ENCODE data around the gene E2F6. TPM values are rescaled to one million over a fixed set of nuclear protein-coding genes. Genes with fewer than 3 reads are reported as not detected.

Gene E2F6
- total RNA-seq, 1 donor from 2014 or later, result 22.1 TPM

- H3K36me3 ChIP-seq (ENCODE audit: insufficient read depth, low read length), result no peaks in the 10 kb centered on the region
- Mint-ChIP-seq H3K9me3 (ENCODE audit: unreplicated experiment) (peaks cover 6% of the 10 kb centered on the region), H3K4me3 (ENCODE audit: unreplicated experiment) (peak overlapping the region; percentile 27), H3K27me3 (ENCODE audit: low read depth, unreplicated experiment) (no peaks in the 10 kb centered on the region), H3K4me1 (ENCODE audit: low read depth, unreplicated experiment) (peaks cover 23% of the 10 kb centered on the region), H3K36me3 (ENCODE audit: low read depth, unreplicated experiment) (no peaks in the 10 kb centered on the region), H3K27ac (ENCODE audit: unreplicated experiment) (peak overlapping the region; percentile 72)
- TF ChIP-seq EZH2 (IDR thresholded peaks at IDR 0.05; ENCODE audit: insufficient read depth, low read length), result no peak
- no peak for TF ChIP-seq CTCF (IDR thresholded peaks at IDR 0.05; ENCODE audit: insufficient read depth, low read depth, low read length)
- DNase-seq (ENCODE audit: low read depth) (no peak), FAIRE-seq (no peak)
- no peak overlapping the region for H2AFZ ChIP-seq (ENCODE audit: low read depth, low read length)
- H3K4me1 ChIP-seq (ENCODE audit: insufficient read depth, low read length), result peaks cover 5% of the 10 kb centered on the region
- H3K9ac ChIP-seq (ENCODE audit: low read length), result no peak overlapping the region
- no peaks in the 10 kb centered on the region for H3K79me2 ChIP-seq (ENCODE audit: insufficient read depth, low read length)
- H3K4me2 ChIP-seq (ENCODE audit: low read length), result no peak overlapping the region
- no peak overlapping the region for H3K4me3 ChIP-seq (ENCODE audit: insufficient read depth, low read depth, low read length)
- H3K27me3 ChIP-seq (ENCODE audit: insufficient read depth, low read length), result peaks cover 25% of the 10 kb centered on the region
- no peak overlapping the region for H3K27ac ChIP-seq (ENCODE audit: low read depth, low read length)
- H4K20me1 ChIP-seq (ENCODE audit: insufficient read depth, low read length), result no peaks in the 10 kb centered on the region
- peaks cover 3% of the 10 kb centered on the region for H3K9me3 ChIP-seq (ENCODE audit: insufficient read depth, low read depth, low read length)
These were observed 33.3 kb upstream of the E2F6 start for GRCh38 chr2:11499081-11499743.

- no peak overlapping the region for H3K4me2 ChIP-seq (ENCODE audit: low read length)
- Mint-ChIP-seq H3K4me3 (ENCODE audit: unreplicated experiment) (peak overlapping the region; percentile 34), H3K9me3 (ENCODE audit: unreplicated experiment) (peaks cover 6% of the 10 kb centered on the region), H3K27ac (ENCODE audit: unreplicated experiment) (peak overlapping the region; percentile 26), H3K36me3 (ENCODE audit: low read depth, unreplicated experiment) (no peaks in the 10 kb centered on the region), H3K4me1 (ENCODE audit: low read depth, unreplicated experiment) (peaks cover 24% of the 10 kb centered on the region), H3K27me3 (ENCODE audit: low read depth, unreplicated experiment) (no peaks in the 10 kb centered on the region)
- H3K27ac ChIP-seq (ENCODE audit: low read depth, low read length), result no peak overlapping the region
- no peak for FAIRE-seq
- H3K4me3 ChIP-seq (ENCODE audit: insufficient read depth, low read depth, low read length), result no peak overlapping the region
- H3K27me3 ChIP-seq (ENCODE audit: insufficient read depth, low read length), result peaks cover 25% of the 10 kb centered on the region
- H3K9me3 ChIP-seq (ENCODE audit: insufficient read depth, low read depth, low read length), result peaks cover 3% of the 10 kb centered on the region
- no peaks in the 10 kb centered on the region for H3K36me3 ChIP-seq (ENCODE audit: insufficient read depth, low read length)
- no peak overlapping the region for H2AFZ ChIP-seq (ENCODE audit: low read depth, low read length)
- peaks cover 5% of the 10 kb centered on the region for H3K4me1 ChIP-seq (ENCODE audit: insufficient read depth, low read length)
- H4K20me1 ChIP-seq (ENCODE audit: insufficient read depth, low read length), result no peaks in the 10 kb centered on the region
- TF ChIP-seq EZH2 (IDR thresholded peaks at IDR 0.05; ENCODE audit: insufficient read depth, low read length), result no peak
- H3K9ac ChIP-seq (ENCODE audit: low read length), result no peak overlapping the region
- no peak for DNase-seq (ENCODE audit: low read depth)
- no peaks in the 10 kb centered on the region for H3K79me2 ChIP-seq (ENCODE audit: insufficient read depth, low read length)
These were observed 32.6 kb upstream of the E2F6 start for GRCh38 chr2:11498543-11499034.

GRCh38 chr2:11495844-11496681 is 30.1 kb upstream of the E2F6 start:
- Histone ChIP-seq H3K9ac (ENCODE audit: low read length) (peak overlapping the region; percentile 38), H3K27me3 (ENCODE audit: insufficient read depth, low read length) (peaks cover 27% of the 10 kb centered on the region), H3K79me2 (ENCODE audit: insufficient read depth, low read length) (no peaks in the 10 kb centered on the region), H4K20me1 (ENCODE audit: insufficient read depth, low read length) (no peaks in the 10 kb centered on the region), H3K9me3 (ENCODE audit: insufficient read depth, low read depth, low read length) (no peaks in the 10 kb centered on the region), H3K27ac (ENCODE audit: low read depth, low read length) (no peak overlapping the region), H3K4me2 (ENCODE audit: low read length) (peak overlapping the region; percentile 80), H3K36me3 (ENCODE audit: insufficient read depth, low read length) (no peaks in the 10 kb centered on the region), H3K4me1 (ENCODE audit: insufficient read depth, low read length) (peaks cover 5% of the 10 kb centered on the region), H3K4me3 (ENCODE audit: insufficient read depth, low read depth, low read length) (peak overlapping the region; percentile 16), H2AFZ (ENCODE audit: low read depth, low read length) (peak overlapping the region; percentile 78)
- Mint-ChIP-seq H3K9me3 (ENCODE audit: unreplicated experiment) (no peaks in the 10 kb centered on the region), H3K4me1 (ENCODE audit: low read depth, unreplicated experiment) (peaks cover 31% of the 10 kb centered on the region), H3K4me3 (ENCODE audit: unreplicated experiment) (no peak overlapping the region), H3K36me3 (ENCODE audit: low read depth, unreplicated experiment) (peaks cover 2% of the 10 kb centered on the region), H3K27ac (ENCODE audit: unreplicated experiment) (no peak overlapping the region), H3K27me3 (ENCODE audit: low read depth, unreplicated experiment) (no peaks in the 10 kb centered on the region)
- no peak for TF ChIP-seq CTCF (IDR thresholded peaks at IDR 0.05; ENCODE audit: insufficient read depth, low read depth, low read length)
- TF ChIP-seq EZH2 (IDR thresholded peaks at IDR 0.05; ENCODE audit: insufficient read depth, low read length), result no peak
- FAIRE-seq (no peak), DNase-seq (ENCODE audit: low read depth) (no peak)

Measured in astrocyte (in vitro differentiated cells and primary cell).